GM10847 (cell line): ENCODE data around the gene SP100.

Source experiments
- POLR2A ChIP-seq: IDR thresholded peaks from 2 replicates; pipeline ENCODE4 v1.6.1; 2011; ENCODE audit not compliant: insufficient read length; ENCODE audit errors: extremely low read depth

The SP100 gene

DNA sequence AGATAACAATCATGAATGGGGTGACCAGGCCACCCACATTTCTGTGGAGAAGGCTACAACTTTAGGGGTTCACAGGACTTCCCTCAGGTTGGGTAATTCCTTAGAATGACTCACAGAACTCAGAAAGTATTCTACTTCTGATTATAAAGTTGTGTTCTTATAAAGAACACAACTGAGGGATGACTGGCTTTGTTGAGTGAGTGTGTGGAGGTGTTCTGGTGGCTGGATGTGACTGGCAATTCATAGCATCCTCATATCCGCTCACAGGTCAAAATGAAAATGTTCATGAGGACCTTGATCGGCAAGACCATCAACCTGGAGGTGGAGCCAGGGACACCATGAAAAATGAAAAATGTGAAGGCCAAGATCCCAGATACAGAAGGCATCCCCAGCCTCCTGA, 153.3 kb downstream of the SP100 start:
- TF ChIP-seq POLR2A, result no peak

DNA sequence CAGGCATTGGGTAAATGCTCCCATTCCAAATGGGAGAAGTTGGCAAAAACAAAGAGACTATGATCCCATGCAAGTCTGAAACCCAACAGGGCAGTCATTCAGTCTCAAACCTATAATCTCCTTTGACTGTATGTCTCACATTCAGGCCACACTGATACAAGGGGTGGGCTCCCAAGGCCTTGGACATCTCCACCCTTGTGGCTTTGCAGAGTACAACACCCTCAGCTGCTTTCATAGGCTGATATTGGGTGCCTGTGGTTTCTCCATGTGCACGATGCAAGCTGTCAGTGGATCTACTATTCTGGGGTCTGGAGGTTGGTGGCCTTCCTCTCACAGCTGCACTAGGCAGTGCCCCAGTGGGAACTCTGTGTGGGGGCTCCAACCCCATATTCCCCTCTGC, 155.0 kb downstream of the SP100 start:
- TF ChIP-seq POLR2A, result no peak

GRCh38 chr2:230575642-230576324, 159.8 kb downstream of the SP100 start:
- TF ChIP-seq POLR2A, result no peak

- no peak for TF ChIP-seq POLR2A
Observed at GRCh38 chr2:230577114-230577513, 161.1 kb downstream of the SP100 start.

DNA sequence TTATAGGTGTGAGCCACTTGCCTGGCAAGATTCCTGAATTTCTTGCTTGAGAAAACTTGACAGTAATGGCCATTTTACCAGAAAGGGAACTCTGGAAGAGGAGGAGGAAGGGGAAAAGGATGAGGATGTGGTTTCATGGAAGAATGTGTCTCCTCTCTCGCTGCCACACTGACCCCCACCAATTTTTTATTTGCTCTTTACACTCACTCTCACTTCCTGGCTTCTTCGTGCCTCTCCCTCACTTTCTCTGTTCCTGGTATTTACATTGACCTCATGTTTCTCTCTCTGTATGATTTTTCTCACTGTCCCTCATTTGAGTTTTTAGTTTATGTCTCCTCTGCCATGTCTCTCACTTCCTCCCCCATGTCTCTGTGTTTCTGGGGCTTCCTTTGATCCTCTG, 162.1 kb downstream of the SP100 start:
- no peak for TF ChIP-seq POLR2A

- TF ChIP-seq POLR2A, result no peak
Observed at GRCh38 chr2:230582851-230583283, 166.9 kb downstream of the SP100 start.

- TF ChIP-seq POLR2A, result no peak
Observed at GRCh38 chr2:230583581-230583980, 167.6 kb downstream of the SP100 start.

- no peak for TF ChIP-seq POLR2A
Observed at GRCh38 chr2:230586328-230586982, 170.5 kb downstream of the SP100 start.

GRCh38 chr2:230589025-230589424, 173.0 kb downstream of the SP100 start:
- TF ChIP-seq POLR2A, result no peak

GRCh38 chr2:230589497-230590015, 173.6 kb downstream of the SP100 start:
- no peak for TF ChIP-seq POLR2A

DNA sequence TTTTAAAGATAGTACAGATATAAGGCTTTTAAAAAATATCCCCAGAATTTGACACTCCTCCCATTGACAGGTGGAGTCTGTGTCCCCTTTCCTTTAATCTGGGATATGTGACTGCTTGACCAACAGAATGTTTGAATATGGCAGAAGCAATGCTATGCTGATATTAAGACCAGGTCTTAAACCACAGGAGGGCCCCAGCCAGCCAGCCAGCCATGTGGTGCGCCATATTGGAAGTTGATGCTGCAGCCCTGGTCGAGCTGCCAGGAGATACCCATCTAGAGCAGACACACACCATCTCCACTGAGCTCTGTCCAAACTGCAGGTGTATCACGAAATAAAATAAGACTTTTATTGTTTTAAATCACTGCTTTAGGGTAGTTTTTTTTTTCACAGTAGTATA, 174.3 kb downstream of the SP100 start:
- TF ChIP-seq POLR2A, result no peak

DNA sequence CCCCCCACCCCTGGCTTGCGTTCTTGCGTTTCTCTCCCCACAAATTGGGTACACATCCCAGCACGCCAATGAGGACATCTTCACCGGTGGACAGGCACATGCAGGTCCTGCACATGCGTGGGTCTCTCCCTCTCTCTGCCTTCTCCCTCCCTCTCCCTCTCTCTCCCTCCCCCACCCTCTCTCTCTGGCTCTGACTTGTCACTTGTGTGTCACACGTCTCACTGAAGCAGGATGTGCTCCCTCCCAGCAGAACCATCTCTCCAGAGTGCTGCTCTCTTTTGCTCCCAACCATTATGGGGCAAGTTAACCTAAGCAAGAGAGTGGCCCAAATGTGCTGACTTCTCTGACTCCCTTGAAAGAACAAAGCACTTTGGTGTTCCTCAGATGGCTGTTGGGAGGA, 175.8 kb downstream of the SP100 start:
- no peak for TF ChIP-seq POLR2A

DNA sequence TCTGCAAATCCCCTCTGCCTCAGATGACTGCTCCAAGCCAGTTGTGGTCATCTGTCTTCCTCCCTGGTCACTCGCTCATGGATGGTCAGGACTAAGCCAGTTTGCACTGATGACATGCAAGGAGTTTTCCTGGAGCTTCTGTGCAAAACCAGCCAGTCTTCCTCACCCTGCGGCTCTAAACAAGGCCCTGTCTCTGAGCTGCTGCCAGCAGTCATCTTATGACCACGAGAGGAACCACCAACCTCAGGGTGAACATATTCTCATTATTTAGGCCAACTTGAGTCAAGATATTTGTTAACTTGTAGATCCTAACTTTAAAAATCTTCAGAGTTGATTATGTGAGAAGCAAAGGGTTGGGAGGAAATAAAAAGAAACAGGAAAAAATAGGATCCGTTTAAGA, 176.8 kb downstream of the SP100 start:
- TF ChIP-seq POLR2A, result no peak
